ENCODE results near the gene ALG6.

GRCh38 chr1:63350320-63350719 lies 17.1 kb upstream of the ALG6 start:
- TF ChIP-seq, protein P1, sequence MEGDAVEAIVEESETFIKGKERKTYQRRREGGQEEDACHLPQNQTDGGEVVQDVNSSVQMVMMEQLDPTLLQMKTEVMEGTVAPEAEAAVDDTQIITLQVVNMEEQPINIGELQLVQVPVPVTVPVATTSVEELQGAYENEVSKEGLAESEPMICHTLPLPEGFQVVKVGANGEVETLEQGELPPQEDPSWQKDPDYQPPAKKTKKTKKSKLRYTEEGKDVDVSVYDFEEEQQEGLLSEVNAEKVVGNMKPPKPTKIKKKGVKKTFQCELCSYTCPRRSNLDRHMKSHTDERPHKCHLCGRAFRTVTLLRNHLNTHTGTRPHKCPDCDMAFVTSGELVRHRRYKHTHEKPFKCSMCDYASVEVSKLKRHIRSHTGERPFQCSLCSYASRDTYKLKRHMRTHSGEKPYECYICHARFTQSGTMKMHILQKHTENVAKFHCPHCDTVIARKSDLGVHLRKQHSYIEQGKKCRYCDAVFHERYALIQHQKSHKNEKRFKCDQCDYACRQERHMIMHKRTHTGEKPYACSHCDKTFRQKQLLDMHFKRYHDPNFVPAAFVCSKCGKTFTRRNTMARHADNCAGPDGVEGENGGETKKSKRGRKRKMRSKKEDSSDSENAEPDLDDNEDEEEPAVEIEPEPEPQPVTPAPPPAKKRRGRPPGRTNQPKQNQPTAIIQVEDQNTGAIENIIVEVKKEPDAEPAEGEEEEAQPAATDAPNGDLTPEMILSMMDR (IDR thresholded peaks at IDR 0.05) = no peak
- TF ChIP-seq POLR2A (IDR thresholded peaks at IDR 0.05) = no peak

Data from esophagus squamous epithelium (tissue), 4 donors.